MM.1S (cell line): Measurements from ENCODE around the gene CEP164.

Experiments
- CTCF ChIP-seq: fragments of 300-600 bp; sonication (generic); IDR thresholded peaks from 2 replicates; pipeline ENCODE4 v1.5.1; 2016; ENCODE audit warnings: antibody characterized with exemption, low read length, mixed read lengths
- EZH2phosphoT487 ChIP-seq: fragments of 300-600 bp; sonication (generic); IDR thresholded peaks from 2 replicates; pipeline ENCODE4 v1.6.1; 2018; ENCODE audit warnings: antibody characterized with exemption, low read length

- TF ChIP-seq CTCF (no peak), EZH2phosphoT487 (no peak)
These were observed 65.3 kb downstream of the CEP164 start for GRCh38 chr11:117392979-117393378.
